GM23248 (cell line): ENCODE data around the gene LYPD3. TPM values are rescaled to one million over a fixed set of nuclear protein-coding genes. Genes with fewer than 3 reads are reported as not detected.

Experiments
- DNase-seq: peaks from one replicate; pipeline ENCODE4 v3.0.0-alpha.2; 2015
- H2AFZ ChIP-seq: fragments of 200-600 bp; sonication (generic); 2 replicates; pipeline ENCODE4 v1.6.1; 2016; ENCODE audit warnings: antibody characterized with exemption
- H3F3A ChIP-seq: fragments of 200-600 bp; sonication (generic); 2 replicates; pipeline ENCODE4 v1.6.1; 2016; ENCODE audit warnings: mild to moderate bottlenecking, antibody characterized with exemption, mixed run types; ENCODE audit not compliant: insufficient read depth
- H3K27ac ChIP-seq: fragments of 200-600 bp; sonication (generic); 2 replicates; pipeline ENCODE4 v1.5.1; 2016; ENCODE audit warnings: mild to moderate bottlenecking
- H3K27me3 ChIP-seq: fragments of 200-600 bp; sonication (generic); replicated peaks from 2 replicates; pipeline ENCODE4 v1.6.1; 2016; ENCODE audit warnings: mild to moderate bottlenecking; ENCODE audit not compliant: insufficient read depth
- H3K36me3 ChIP-seq: fragments of 200-600 bp; sonication (generic); 2 replicates; pipeline ENCODE4 v1.6.1; 2016; ENCODE audit warnings: low read depth, mild to moderate bottlenecking
- H3K4me1 ChIP-seq: fragments of 200-600 bp; sonication (generic); 2 replicates; pipeline ENCODE4 v1.6.1; 2016; ENCODE audit warnings: mild to moderate bottlenecking; ENCODE audit not compliant: insufficient read depth
- H3K4me2 ChIP-seq: fragments of 200-600 bp; sonication (generic); one replicate; pipeline ENCODE4 v1.6.1; 2016; ENCODE audit warnings: mild to moderate bottlenecking; ENCODE audit not compliant: unreplicated experiment
- H3K4me3 ChIP-seq: fragments of 200-600 bp; sonication (generic); 2 replicates; pipeline ENCODE4 v1.5.1; 2016; ENCODE audit warnings: mild to moderate bottlenecking
- H3K79me2 ChIP-seq: fragments of 200-600 bp; sonication (generic); 2 replicates; pipeline ENCODE4 v1.6.1; 2016; ENCODE audit warnings: mild to moderate bottlenecking; ENCODE audit not compliant: insufficient read depth
- H3K9ac ChIP-seq: fragments of 200-600 bp; sonication (generic); 2 replicates; pipeline ENCODE4 v1.6.1; 2016; ENCODE audit warnings: mild to moderate bottlenecking
- H3K9me2 ChIP-seq: fragments of 200-600 bp; sonication (generic); 2 replicates; pipeline ENCODE4 v1.6.1; 2016; ENCODE audit warnings: mixed run types, mild to moderate bottlenecking, moderate library complexity; ENCODE audit not compliant: insufficient read depth
- H3K9me3 ChIP-seq: fragments of 200-600 bp; sonication (generic); one replicate; pipeline ENCODE4 v1.6.1; 2017; ENCODE audit warnings: low read depth
- H4K20me1 ChIP-seq: fragments of 200-600 bp; sonication (generic); 2 replicates; pipeline ENCODE4 v1.6.0; 2016; ENCODE audit not compliant: insufficient read depth
- EZH2 ChIP-seq: fragments of 200-600 bp; sonication (generic); IDR thresholded peaks from 2 replicates; pipeline ENCODE4 v1.6.1; 2018; ENCODE audit warnings: antibody characterized with exemption, mild to moderate bottlenecking; ENCODE audit not compliant: insufficient read depth, poor library complexity, severe bottlenecking
- EZH2phosphoT487 ChIP-seq: fragments of 200-600 bp; sonication (generic); IDR thresholded peaks from 2 replicates; pipeline ENCODE4 v1.6.1; 2018; ENCODE audit warnings: antibody characterized with exemption, moderate library complexity, mild to moderate bottlenecking, low read depth; ENCODE audit not compliant: insufficient read depth
- WGBS, 2 experiments: methylation state at CpG; one replicate each; pipeline ENCODE4 v1.1.6; 2015 to 2017; ENCODE audit warnings: low lambda C conversion rate in 2 of 2, low coverage in 1 of 2; ENCODE audit errors: missing lambda C conversion rate in 2 of 2; 5-methylcytosine and 5-hydroxymethylcytosine counted together
- in situ Hi-C: fragments of 300-500 bp; cut with MboI; formaldehyde crosslinking; loops from 2 replicates; pipeline ENCODE4 v1.15.0; 2020
- polyA plus RNA-seq: library from polyadenylated mRNA; unstranded; fragments of >200 nt; fragmentation: Nextera tagmentation; extraction: Ambion mirVana; gene quantifications from 2 replicates; pipeline ENCODE4 v1.2.1, GENCODE V29; 2016
- total RNA-seq: library from RNA; depleted of rRNA; stranded (reverse); fragments of >200 nt; shearing (Covaris generic); gene quantifications from 2 replicates; pipeline ENCODE4 v1.2.3, GENCODE V29; 2014

Gene LYPD3
- total and polyA plus RNA-seq, 2 experiments from 2014 or later: 0.28 TPM; not detected in 1

DNA sequence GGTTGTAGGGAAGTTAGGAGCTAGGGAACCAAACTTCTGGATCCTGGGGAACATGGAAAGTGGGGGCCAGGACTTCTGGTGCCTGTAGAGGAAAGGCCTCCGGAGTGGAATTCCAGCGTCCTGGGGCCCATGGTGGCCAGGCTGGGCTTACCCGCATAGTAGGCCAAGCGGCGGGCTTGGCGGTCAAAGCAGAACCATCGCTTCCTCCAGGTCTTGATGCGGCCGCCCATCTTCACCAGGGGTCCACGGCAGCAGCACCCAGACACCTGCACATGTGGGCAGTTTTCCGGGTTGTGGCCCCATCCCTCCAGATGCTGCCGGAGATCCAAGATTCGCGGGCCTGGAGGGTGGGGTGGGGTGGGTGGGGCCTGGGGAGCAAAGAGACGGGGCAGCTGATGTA lies 13.8 kb upstream of the LYPD3 start:
- no peak overlapping the region for H2AFZ ChIP-seq
- no peak for DNase-seq
- no peak overlapping the region for H3K4me2 ChIP-seq
- H3F3A ChIP-seq: peaks cover 7% of the 10 kb centered on the region
- H3K36me3 ChIP-seq: no peaks in the 10 kb centered on the region
- H4K20me1 ChIP-seq: no peaks in the 10 kb centered on the region
- in situ Hi-C loops: no loop called here
- no peaks in the 10 kb centered on the region for H3K27me3 ChIP-seq
- no peak overlapping the region for H3K27ac ChIP-seq
- no peaks in the 10 kb centered on the region for H3K9me2 ChIP-seq
- WGBS, 2 experiments: 95 to 99% methylated on average over 12 to 15 of the region's 15 CpGs
- H3K4me3 ChIP-seq: no peak overlapping the region
- H3K9ac ChIP-seq: no peak overlapping the region
- no peaks in the 10 kb centered on the region for H3K79me2 ChIP-seq
- H3K4me1 ChIP-seq: peaks cover 16% of the 10 kb centered on the region
- no peaks in the 10 kb centered on the region for H3K9me3 ChIP-seq
- TF ChIP-seq EZH2phosphoT487: no peak
- TF ChIP-seq EZH2: no peak

DNA sequence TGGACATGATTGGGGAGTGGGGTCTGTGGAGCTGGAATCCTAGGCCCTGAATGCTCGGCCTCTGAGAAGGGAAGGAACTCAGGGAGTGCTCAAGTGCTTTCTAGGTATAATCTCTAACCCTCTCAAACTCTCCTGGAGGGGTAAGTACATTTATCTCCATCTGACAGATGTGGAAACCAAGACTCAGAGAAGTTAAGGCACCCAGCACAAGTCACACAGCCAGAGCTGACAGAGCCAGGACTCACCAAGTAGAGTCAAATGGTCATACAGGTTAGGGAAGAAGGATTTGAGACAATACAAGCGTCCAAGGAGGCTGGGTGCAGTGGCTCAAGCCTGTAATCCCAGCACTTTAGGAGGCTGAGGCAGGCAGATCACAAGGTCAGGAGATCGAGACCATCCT lies 12.9 kb upstream of the LYPD3 start:
- H3K9ac ChIP-seq: no peak overlapping the region
- H3K27me3 ChIP-seq: no peaks in the 10 kb centered on the region
- DNase-seq: no peak
- H3F3A ChIP-seq: peaks cover 7% of the 10 kb centered on the region
- TF ChIP-seq EZH2phosphoT487 (no peak), EZH2 (no peak)
- H3K9me2 ChIP-seq: no peaks in the 10 kb centered on the region
- no peak overlapping the region for H2AFZ ChIP-seq
- no peak overlapping the region for H3K4me3 ChIP-seq
- H3K36me3 ChIP-seq: no peaks in the 10 kb centered on the region
- in situ Hi-C loops: no loop called here
- H3K79me2 ChIP-seq: no peaks in the 10 kb centered on the region
- WGBS, 2 experiments: 90 to 95% methylated on average over 3 of the region's 3 CpGs
- no peak overlapping the region for H3K4me2 ChIP-seq
- no peaks in the 10 kb centered on the region for H3K9me3 ChIP-seq
- peaks cover 16% of the 10 kb centered on the region for H3K4me1 ChIP-seq
- no peak overlapping the region for H3K27ac ChIP-seq
- H4K20me1 ChIP-seq: no peaks in the 10 kb centered on the region

DNA sequence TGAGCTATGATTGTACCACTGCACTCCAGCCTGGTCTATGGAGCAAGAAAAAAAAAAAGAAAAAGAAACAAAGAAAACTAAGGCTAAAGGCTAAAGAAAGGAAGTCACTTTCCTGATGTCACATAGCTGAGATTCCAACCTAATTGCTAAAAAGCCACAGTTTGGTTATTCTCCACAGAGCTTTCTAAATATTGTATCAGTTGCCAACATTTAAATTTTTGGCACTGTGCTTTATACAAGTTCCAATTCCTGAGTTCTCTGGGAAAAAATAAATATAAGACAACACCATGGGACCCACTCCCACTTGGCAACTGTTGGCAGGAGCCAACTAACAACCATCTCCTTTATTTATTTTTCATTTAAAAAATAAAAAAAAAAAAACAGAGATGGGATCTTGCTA lies 11.2 kb upstream of the LYPD3 start:
- TF ChIP-seq EZH2phosphoT487: no peak
- TF ChIP-seq EZH2: no peak
- in situ Hi-C loops: no loop called here
- Histone ChIP-seq H3K4me2 (no peak overlapping the region), H3F3A (peaks cover 7% of the 10 kb centered on the region), H3K4me3 (no peak overlapping the region), H3K9me3 (no peaks in the 10 kb centered on the region), H3K36me3 (no peaks in the 10 kb centered on the region), H3K27me3 (no peaks in the 10 kb centered on the region), H4K20me1 (no peaks in the 10 kb centered on the region), H3K9ac (no peak overlapping the region), H2AFZ (no peak overlapping the region), H3K27ac (peak overlapping the region; percentile 47), H3K4me1 (peaks cover 16% of the 10 kb centered on the region), H3K79me2 (no peaks in the 10 kb centered on the region), H3K9me2 (no peaks in the 10 kb centered on the region)
- peak; percentile 70 for DNase-seq

DNA sequence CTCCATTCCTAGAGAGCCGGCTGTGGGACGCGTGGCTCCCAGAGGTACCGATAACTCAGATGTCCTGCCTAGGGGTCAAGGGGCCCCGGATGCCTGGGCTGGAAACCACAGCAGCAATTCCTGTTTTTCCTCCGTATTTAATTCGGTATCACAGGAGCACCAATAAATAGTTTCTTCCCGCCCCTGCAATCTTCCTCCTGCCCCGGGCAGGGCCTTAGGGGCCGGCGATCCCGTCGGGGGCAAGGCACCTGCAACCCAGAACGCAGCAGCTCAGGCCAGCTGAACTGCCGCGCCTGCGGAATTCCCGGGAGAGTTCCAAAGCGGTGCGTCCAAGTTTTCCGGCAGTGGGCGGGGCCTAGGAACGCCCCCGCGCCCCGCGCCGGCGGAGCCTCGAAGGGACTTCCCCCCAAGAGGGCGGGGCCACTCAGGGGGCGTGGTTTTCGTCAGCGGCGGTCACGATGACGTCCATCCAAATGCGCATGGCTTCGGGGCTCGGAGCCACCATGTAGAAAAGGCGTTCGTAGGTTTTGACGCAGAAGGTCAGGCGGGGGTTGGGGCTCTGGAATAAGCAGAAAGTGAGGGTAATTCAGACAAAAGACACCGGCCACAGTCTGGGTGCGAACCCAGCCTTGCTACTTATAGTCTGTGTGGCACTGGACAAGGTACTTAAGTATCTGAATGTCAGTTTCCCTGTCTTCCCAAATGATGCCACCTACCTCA lies 9.7 kb upstream of the LYPD3 start:
- peak overlapping the region; percentile 56 for H3K4me3 ChIP-seq
- H3K4me2 ChIP-seq: peak overlapping the region; percentile 72

DNA sequence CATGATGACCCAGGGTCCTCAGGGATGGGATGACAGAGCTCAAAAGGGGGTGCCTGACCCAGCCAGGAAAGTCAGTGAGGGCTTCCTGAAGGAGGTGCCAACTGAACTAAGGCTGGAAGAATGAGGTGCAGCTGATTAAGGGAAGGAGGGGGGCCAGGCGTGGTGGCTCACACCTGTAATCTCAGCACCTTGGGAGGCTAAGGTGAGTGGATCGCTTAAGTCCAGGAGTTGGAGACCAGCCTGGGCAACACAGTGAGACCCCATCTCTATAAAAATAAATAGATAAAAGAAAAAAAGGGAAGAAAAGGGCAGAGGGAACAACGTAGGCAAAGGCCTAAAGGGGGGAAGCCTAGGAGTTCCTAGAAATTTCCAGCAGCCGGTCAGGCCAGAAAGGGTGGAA lies 9.1 kb upstream of the LYPD3 start:
- WGBS, 2 experiments: 58 to 63% methylated on average over 4 of the region's 4 CpGs
- in situ Hi-C loops: no loop called here

More for the DNA sequence above, 9.7 kb upstream of the LYPD3 start:
- H3K9me3 ChIP-seq: no peaks in the 10 kb centered on the region
- H3K9ac ChIP-seq: peak overlapping the region; percentile 42
- no peaks in the 10 kb centered on the region for H4K20me1 ChIP-seq
- no peaks in the 10 kb centered on the region for H3K9me2 ChIP-seq
- peak overlapping the region; percentile 36 for H3K27ac ChIP-seq
- H3K36me3 ChIP-seq: no peaks in the 10 kb centered on the region
- peak overlapping the region; percentile 72 for H2AFZ ChIP-seq
- H3K79me2 ChIP-seq: no peaks in the 10 kb centered on the region
- peak; percentile 94 for DNase-seq
- in situ Hi-C loops: no loop called here
- H3K27me3 ChIP-seq: no peaks in the 10 kb centered on the region
- peaks cover 7% of the 10 kb centered on the region for H3F3A ChIP-seq
- no peak for TF ChIP-seq EZH2phosphoT487
- TF ChIP-seq EZH2: no peak
- peaks cover 16% of the 10 kb centered on the region for H3K4me1 ChIP-seq
- WGBS, 2 experiments: 4 to 5% methylated on average over 46 of the region's 46 CpGs

More for the DNA sequence above, 9.1 kb upstream of the LYPD3 start:
- TF ChIP-seq EZH2phosphoT487 (no peak), EZH2 (no peak)
- Histone ChIP-seq H3K9me2 (no peaks in the 10 kb centered on the region), H3K36me3 (no peaks in the 10 kb centered on the region), H4K20me1 (no peaks in the 10 kb centered on the region), H3K4me1 (peaks cover 16% of the 10 kb centered on the region), H3K27ac (no peak overlapping the region), H3K27me3 (no peaks in the 10 kb centered on the region), H3F3A (peaks cover 7% of the 10 kb centered on the region), H2AFZ (no peak overlapping the region), H3K9ac (peak overlapping the region; percentile 13; the same call in 1 of the 2 replicates), H3K4me2 (no peak overlapping the region), H3K79me2 (no peaks in the 10 kb centered on the region), H3K9me3 (no peaks in the 10 kb centered on the region), H3K4me3 (no peak overlapping the region)
- DNase-seq: no peak
